ENCODE measurements around the gene COL5A1.

DNA sequence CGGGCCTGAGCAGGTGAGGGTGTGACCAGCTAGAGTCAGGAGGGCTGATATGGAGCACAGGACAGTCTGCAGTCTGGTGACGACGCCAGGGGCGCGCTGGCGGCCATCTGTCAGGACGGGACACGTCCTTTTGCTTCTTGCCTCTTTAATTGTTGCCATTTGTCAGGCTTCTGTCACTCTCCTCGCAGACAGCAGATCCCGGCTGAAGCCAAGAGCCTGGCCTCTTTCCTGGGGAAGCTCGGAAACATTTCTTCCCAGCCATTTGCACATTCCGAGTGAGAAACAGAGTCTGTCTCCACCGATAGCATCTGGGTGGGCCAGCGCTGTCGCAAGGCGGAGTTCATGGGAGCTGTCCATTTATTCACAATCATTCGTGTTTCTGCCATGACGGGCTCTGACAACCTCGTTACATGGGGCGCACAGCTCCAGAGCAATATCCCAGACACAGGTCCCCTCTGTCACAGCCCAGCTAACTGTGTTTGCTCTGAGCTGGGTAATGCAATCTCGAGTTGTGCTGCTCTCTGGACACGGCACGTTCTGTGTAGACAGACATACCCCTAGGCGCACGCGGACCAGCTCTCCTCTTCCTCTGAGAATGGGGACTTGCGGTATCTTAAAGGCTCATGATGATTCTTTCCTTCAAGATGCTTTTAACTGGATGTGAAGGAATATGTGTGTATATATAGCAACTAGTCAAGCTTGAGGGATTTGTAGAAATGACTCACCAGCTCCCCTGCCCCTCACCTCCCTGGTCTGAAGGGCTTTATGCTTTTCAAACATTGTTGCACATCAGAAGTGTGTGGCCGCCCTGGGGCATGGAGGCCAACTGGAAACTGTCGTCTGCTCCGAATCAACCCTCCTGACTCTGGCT is 133.7 kb downstream of the COL5A1 start:
- TF ChIP-seq CTCF (IDR thresholded peaks at IDR 0.05 in 4 of 5, conservative IDR thresholded peaks at IDR 0.05 in 1 of 5) = no peak
- TF ChIP-seq POLR2A (IDR thresholded peaks at IDR 0.05) = no peak
